ENCODE data around the gene SPRED3. TPM values are rescaled to one million over a fixed set of nuclear protein-coding genes. Genes with fewer than 3 reads are reported as not detected.
A peak's percentile ranks its signal among the peaks of the same experiment; 100 is the strongest.
"Not testable (repeated sequence)": the region's sequence is repeated elsewhere in the genome, so short reads cannot be mapped to it uniquely, and the experiment has no call there.

The SPRED3 gene
- total RNA-seq: 0.30 TPM

- DNase-seq (ENCODE audit: low spot score) (no peak), ATAC-seq (no peak)
Observed at GRCh38 chr19:38388349-38389100, at the start of gene SPRED3. SPRED3 (plus strand) TSS chr19:38388697; CDS start chr19:38390303, 1,606 bp downstream.

GRCh38 chr19:38339011-38339410 is 49.5 kb upstream of the SPRED3 start:
- not testable (repeated sequence) for DNase-seq (ENCODE audit: low spot score); ATAC-seq

GRCh38 chr19:38340927-38341326 is 47.6 kb upstream of the SPRED3 start:
- DNase-seq (ENCODE audit: low spot score) (no peak), ATAC-seq (no peak)

GRCh38 chr19:38346837-38347236 is 41.7 kb upstream of the SPRED3 start:
- ATAC-seq: no peak

GRCh38 chr19:38350883-38351282 is 37.6 kb upstream of the SPRED3 start:
- no peak for ATAC-seq
- no peak for DNase-seq (ENCODE audit: low spot score)

More at GRCh38 chr19:38346837-38347236, 41.7 kb upstream of the SPRED3 start:
- no peak for DNase-seq (ENCODE audit: low spot score)

- ATAC-seq: peak; percentile 17
Observed at GRCh38 chr19:38351865-38352395, 36.6 kb upstream of the SPRED3 start.

GRCh38 chr19:38352611-38353010 is 35.9 kb upstream of the SPRED3 start:
- ATAC-seq: no peak
- DNase-seq (ENCODE audit: low spot score): no peak

More at GRCh38 chr19:38351865-38352395, 36.6 kb upstream of the SPRED3 start:
- DNase-seq (ENCODE audit: low spot score): no peak

GRCh38 chr19:38355728-38356725 is 32.5 kb upstream of the SPRED3 start:
- DNase-seq (ENCODE audit: low spot score): no peak
- no peak for ATAC-seq

- DNase-seq (ENCODE audit: low spot score) (no peak), ATAC-seq (no peak)
Observed at GRCh38 chr19:38358071-38358470, 30.4 kb upstream of the SPRED3 start.

GRCh38 chr19:38359242-38360021 is 29.1 kb upstream of the SPRED3 start:
- no peak for ATAC-seq
- no peak for DNase-seq (ENCODE audit: low spot score)

GRCh38 chr19:38360351-38360750 is 28.1 kb upstream of the SPRED3 start:
- ATAC-seq (no peak), DNase-seq (ENCODE audit: low spot score) (no peak)

- no peak for DNase-seq (ENCODE audit: low spot score)
Observed at GRCh38 chr19:38360839-38361631, 27.5 kb upstream of the SPRED3 start.

GRCh38 chr19:38361633-38362075 is 26.8 kb upstream of the SPRED3 start:
- peak; percentile 73 for ATAC-seq

More at GRCh38 chr19:38360839-38361631, 27.5 kb upstream of the SPRED3 start:
- peak; percentile 36 for ATAC-seq

GRCh38 chr19:38362076-38362945 is 26.2 kb upstream of the SPRED3 start:
- ATAC-seq: peak; percentile 65
- peak; percentile 63 for DNase-seq (ENCODE audit: low spot score)

More at GRCh38 chr19:38361633-38362075, 26.8 kb upstream of the SPRED3 start:
- no peak for DNase-seq (ENCODE audit: low spot score)

- ATAC-seq; DNase-seq (ENCODE audit: low spot score): not testable (repeated sequence)
Observed at GRCh38 chr19:38362946-38363688, 25.4 kb upstream of the SPRED3 start.

- ATAC-seq (no peak), DNase-seq (ENCODE audit: low spot score) (no peak)
Observed at GRCh38 chr19:38367041-38367440, 21.5 kb upstream of the SPRED3 start.

- DNase-seq (ENCODE audit: low spot score) (no peak), ATAC-seq (no peak)
Observed at GRCh38 chr19:38369584-38369983, 18.9 kb upstream of the SPRED3 start.

GRCh38 chr19:38370299-38370698 is 18.2 kb upstream of the SPRED3 start:
- ATAC-seq (no peak), DNase-seq (ENCODE audit: low spot score) (no peak)

Measured in left lobe of liver (tissue), 2 donors.